Fibroblast of peridontal ligament (primary cell): Measurements from ENCODE around the gene CPS1.
A peak's percentile ranks its signal among the peaks of the same experiment; 100 is the strongest.

ENCODE experiments used
- DNase-seq: peaks from one replicate; pipeline ENCODE4 v3.0.0-alpha.2; 2010; ENCODE audit errors: extremely low read depth

CPS1 gene

DNA sequence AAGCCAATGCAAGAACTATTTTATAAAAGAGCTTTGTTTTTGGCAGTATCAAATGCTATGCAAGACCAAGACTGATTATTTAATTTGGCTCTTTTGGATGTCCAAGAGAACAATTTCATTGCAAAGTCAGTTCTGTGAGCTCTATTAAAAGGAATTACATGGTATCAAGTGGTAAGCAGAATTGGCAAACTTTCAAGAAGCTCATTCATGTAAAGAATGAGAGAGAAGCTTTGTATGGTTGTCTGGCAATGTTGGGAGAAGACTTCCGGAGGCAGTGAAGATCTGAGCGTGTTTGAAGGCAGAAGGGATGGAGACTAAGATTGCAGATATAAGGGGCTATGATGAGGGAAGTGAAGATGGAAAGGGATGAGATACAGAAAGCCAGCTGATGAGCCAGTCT, 49.6 kb downstream of the CPS1 start:
- DNase-seq: no peak

DNA sequence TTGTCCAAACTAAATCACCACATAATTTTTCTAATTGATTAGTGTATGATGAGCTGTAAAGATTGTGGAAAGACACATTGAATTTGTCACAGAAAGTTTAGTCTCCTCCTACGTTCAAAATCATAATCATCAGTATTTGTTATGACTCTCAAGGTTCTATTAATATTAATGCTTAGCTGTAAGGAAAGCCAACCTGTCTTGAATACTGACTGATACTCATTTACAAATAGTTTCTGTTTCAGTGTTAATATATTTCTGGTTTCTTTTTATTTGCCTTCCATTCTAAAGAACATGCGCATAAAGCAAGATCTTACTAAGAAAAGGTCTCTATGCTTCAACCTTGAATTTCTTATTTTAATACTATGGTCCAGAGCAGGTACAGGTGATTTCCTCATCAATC, 55.1 kb downstream of the CPS1 start:
- DNase-seq: no peak

- peak; percentile 54 for DNase-seq
These were observed 59.7 kb downstream of the CPS1 start for GRCh38 chr2:210616074-210616473.

GRCh38 chr2:210617318-210617717, 60.9 kb downstream of the CPS1 start:
- DNase-seq: no peak

DNA sequence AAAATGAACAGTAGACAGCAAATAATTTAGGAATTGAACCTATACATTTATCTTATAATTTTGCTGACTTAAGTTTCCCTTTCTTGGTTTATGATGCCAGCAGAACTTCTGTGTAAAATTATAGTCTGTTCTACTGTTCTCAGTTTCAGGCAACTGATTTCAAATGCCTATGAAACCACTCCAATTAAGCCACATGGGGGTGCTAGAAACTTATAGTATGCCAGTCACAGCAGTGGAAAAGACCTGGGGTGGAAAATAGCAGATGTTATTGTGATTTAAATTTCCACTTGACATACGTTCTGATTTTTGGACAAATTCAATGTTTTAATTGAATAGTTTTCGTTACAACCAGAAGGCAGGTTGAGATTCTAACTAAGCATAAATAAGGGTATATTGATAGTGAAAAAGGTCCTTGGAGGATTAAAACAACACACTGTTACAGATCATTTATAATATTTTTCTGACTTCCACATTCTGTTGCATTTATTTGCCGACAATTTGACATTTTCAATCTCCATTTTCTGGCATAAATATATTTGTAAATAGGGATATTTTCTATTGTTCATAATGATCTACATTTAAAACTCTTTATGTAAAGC, 61.4 kb downstream of the CPS1 start:
- DNase-seq: peak; percentile 74

GRCh38 chr2:210620456-210620855, 64.1 kb downstream of the CPS1 start:
- DNase-seq: no peak

- DNase-seq: no peak
These were observed 67.1 kb downstream of the CPS1 start for GRCh38 chr2:210623506-210623905.

- DNase-seq: peak; percentile 13
These were observed 70.5 kb downstream of the CPS1 start for GRCh38 chr2:210626849-210627248.

DNA sequence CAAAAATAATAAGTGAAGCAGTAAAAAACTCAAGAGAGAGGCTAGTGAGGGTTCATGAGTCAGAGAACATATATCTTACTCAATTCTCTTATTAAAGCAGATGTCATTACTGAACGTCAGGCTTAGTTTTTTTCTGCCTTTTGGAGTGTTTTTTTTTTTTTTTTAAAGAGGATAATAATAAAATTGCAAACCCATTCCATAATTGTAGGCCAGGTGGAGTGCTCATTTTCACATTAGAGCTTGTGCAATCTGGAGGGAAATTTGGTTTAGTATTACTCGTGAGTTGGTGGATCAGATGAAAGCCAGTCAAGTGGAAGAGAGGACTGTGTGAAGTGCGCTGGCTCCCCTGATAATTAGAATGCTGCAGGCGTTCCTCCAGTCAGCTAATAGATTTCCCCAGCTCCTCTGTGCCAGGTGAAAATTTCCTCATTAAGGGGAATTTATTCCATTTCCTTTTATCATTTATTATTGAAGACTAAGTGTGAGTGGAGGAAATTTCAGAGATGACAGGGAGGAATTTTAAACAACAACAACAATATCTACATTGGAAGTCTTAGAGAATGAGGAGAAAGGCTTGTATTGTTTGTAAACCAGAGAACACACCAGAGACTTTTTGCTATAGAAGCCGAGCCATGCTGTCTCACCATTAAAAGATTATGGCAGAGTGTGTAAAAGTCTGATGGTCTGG, 74.6 kb downstream of the CPS1 start:
- no peak for DNase-seq

DNA sequence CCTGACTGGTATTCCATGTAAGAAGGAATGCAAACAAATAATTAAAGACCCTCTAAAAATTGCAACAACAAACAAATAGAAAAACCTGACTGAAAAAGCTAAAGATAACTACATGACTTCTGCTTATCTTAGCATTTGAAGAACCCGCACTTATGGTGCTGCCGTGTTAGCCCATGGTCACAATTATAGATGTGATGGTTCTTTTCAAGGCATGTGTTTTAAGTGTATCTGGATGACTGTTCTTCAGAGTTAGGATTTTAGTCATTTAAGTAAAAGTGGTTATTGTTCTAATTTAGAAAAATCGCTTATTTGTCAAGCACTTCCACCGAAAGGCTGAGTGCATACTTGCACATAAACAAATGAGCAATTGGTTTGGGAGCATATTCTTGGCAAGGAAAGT, 77.3 kb downstream of the CPS1 start:
- no peak for DNase-seq

DNA sequence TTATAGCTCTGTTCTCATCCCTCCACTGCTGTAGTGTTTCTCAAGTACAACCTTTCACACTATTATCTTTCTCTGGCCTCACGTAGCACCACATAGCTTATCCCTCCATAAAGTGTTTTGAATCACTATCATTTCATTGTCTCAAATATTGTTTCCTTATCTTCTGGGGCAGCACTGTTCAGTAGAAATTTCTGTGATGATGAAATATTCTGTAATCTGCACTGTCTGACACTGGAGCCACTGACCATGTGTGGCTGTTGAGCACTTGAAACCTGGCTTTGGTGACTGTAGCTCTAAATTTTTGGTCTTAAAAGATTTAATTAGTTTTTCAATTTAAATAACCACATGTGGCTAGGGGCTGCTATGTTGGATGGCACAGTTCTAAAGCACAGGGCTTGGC, 78.9 kb downstream of the CPS1 start:
- peak; percentile 31 for DNase-seq

- DNase-seq: no peak
These were observed 85.9 kb downstream of the CPS1 start for GRCh38 chr2:210642333-210642732.

DNA sequence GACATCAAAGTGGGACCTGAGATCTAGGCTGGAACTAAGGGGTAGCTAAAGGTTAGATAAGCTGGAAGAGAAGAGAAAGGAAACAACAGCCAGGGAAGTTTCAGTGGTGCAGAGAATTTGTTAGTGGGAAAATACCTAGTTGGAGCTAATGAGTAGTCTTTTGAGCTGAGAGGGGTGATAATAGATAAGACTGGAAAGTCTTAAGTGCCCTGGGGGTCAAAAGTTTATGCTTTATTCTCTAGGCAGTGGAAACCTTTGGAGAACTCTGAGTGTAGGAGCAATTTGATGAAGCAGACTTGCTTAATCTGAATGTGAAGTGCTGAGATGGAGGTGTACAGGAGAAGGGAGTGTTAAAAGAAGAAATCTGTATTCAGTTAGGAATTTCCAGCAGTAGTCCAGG, 90.8 kb downstream of the CPS1 start:
- no peak for DNase-seq

DNA sequence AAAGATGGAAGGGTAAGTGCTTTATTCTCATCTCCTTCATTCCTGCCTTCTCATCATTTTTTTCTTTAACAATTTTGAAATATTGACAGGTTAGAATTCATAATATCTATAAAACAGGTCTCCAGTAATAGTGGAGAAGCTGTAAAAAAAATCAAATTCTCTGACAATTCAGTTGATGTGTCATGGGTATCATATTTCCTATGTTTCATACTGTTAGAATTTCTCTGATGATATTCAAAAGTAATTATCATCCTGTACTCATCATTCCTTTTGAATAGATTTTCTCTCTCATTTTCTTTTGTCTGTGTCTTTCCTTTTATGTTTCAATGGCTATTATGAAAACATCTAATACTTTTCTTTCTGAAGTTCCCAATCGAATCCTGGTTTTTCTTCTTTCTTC, 97.7 kb downstream of the CPS1 start:
- peak; percentile 23 for DNase-seq

DNA sequence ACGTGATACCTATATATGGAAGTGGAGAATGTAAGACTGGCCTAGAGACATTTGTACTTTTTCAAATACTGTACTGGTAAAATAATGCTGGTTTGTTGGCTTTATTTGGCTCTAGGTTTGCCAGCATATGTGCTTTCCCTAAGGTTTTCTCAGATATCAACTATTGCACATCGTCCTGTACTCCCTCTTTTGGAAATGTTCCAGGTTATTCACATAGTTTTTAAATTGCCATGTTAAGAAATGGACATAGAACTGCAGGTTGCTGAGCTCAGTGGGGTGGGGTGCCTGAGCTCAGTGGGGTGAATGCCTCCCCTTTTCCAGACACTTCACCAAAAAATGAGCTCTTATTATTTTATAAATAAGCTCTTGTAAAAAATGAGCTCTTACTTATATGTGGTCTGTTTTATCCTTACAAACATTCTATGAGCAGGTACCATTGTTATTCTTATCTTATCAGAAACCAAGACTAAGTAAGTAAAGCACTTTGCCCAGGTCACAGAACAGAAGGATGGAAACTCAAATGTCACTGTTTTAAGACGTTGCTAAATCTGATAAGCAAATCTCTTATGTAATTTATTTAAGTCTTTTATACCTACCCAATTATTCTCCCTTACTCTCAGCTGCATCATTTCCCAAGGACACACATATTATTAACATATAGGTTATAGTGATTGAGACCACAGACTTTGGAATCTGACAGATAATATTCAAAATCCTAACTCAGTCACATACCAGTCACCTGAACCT, 99.0 kb downstream of the CPS1 start:
- DNase-seq: peak; percentile 40

DNA sequence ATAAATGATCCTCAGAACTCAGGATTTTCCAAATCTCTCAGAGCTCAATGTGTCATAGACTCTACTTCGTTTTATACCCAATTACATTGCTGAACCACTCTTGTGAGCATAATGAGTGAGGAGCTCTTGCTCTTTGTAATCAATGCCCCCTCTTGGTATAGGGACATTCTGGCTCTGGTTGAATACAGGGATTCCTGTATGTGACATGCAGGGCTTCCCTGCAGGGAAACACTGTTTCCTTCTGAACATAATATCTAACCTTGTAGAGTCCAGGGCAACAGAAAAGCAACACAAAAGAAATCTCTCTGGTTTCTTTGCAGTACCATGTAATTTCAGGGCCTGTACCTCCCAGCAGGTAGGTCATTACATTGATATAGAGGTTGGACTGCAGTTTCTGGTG, 101.5 kb downstream of the CPS1 start:
- DNase-seq: no peak

DNA sequence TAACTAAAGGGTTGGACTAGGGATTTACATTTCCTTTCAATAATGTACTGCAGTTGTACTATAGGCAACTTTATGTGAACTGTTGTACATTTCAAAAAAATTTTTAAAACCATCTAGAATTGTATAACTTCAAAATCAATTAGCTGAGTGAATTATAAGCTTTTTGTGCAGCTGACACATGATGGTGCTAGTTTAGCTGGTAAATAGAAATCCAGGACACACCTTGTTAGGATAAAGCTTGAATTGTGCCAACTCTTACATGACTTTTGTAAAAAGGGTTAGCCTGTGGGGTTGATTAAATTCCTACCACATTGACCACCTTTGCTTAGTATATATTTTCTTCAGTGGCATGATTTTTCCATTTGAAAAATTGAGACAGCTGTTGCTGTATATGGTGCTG, 104.4 kb downstream of the CPS1 start:
- DNase-seq: no peak

GRCh38 chr2:210662560-210662959, 106.2 kb downstream of the CPS1 start:
- no peak for DNase-seq

- peak; percentile 43 for DNase-seq
These were observed 107.3 kb downstream of the CPS1 start for GRCh38 chr2:210663631-210664089.

- peak; percentile 50 for DNase-seq
These were observed 111.3 kb downstream of the CPS1 start for GRCh38 chr2:210667711-210668110.

GRCh38 chr2:210671065-210671464, 114.7 kb downstream of the CPS1 start:
- DNase-seq: no peak

DNA sequence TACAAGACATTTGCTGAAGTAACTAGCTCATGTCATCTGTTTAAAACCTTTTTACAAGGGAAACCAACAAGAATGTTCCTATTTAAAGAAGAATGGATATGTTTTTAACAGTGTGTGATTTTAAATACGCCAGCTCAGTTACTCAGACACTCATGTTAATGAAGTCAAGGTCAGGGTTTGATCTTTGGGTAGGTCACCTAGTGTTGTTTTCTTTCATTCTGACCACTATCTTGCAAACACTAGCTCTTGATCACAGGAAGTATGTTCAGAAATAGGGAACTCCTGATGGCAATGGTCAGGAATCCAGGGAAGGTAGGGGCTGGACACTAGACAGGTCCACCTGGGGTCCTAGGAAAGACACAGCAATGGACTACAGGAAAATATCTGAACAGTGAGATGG, 116.7 kb downstream of the CPS1 start:
- DNase-seq: no peak

DNA sequence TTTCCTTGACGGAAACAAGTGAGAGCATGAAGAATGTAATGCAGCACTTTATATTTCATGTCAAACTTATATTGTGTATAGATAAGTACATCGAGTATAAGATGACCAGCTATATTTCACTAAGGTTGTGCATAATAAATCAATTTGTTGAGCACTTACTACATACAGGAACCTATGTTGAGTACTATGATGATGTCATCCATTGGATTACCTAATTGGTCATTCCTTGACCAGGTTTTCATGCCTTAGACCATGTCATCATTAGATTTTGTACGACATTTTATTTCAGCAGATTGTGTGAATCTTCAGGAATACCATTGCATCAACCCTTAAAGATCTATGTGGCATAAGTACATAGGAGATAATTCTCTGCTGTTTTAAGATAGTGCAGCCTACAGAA, 119.7 kb downstream of the CPS1 start:
- DNase-seq: no peak
